Mucosa of descending colon (tissue), 3 donors: ENCODE data around the gene NAE1. TPM values are rescaled to one million over a fixed set of nuclear protein-coding genes. Genes with fewer than 3 reads are reported as not detected.
A peak's percentile ranks its signal among the peaks of the same experiment; 100 is the strongest.
"Not testable (repeated sequence)": the region's sequence is repeated elsewhere in the genome, so short reads cannot be mapped to it uniquely, and the experiment has no call there.

ENCODE experiments used
- ATAC-seq: fragments of 200-7000 bp; cut with Tn5 transposase; one replicate; pipeline ENCODE4 v1.9.1; 2020; ENCODE audit warnings: mild to moderate bottlenecking, moderate library complexity
- DNase-seq, 3 donors: peaks; one replicate each; pipeline ENCODE4 v3.0.0-alpha.2; 2020
- H3K36me3 ChIP-seq: fragments of 200-600 bp; one replicate; pipeline ENCODE4 v1.8.0; 2021; ENCODE audit warnings: low read depth, mild to moderate bottlenecking
- H3K4me1 ChIP-seq: fragments of 200-600 bp; one replicate; pipeline ENCODE4 v1.8.0; 2021; ENCODE audit warnings: low read depth, mild to moderate bottlenecking
- H3K4me3 ChIP-seq: fragments of 200-600 bp; one replicate; pipeline ENCODE4 v1.8.0; 2021; ENCODE audit warnings: mild to moderate bottlenecking
- H3K9me3 ChIP-seq: fragments of 200-600 bp; one replicate; pipeline ENCODE4 v1.8.0; 2021; ENCODE audit warnings: mild to moderate bottlenecking
- intact Hi-C, 2 donors: fragments of 100-400 bp; cut with DNase I in 1 of 2; cut with micrococcal nuclease in 1 of 2; formaldehyde crosslinking; loops; one replicate each; pipeline versions ENCODE4 v1.11.0 to v1.11.1; 2022; cut with DNase I, micrococcal nuclease
- total RNA-seq, 3 donors: library from RNA; stranded (reverse); fragmentation: NEBNext Ultra II Directional in 2 of 3; extraction: Animal tissue kit (Norgen Biotek cat#: 25700) in 2 of 3; gene quantifications; one replicate each; pipeline versions ENCODE4 v1.2.1 to v1.2.4, GENCODE V29; 2021 to 2023
- TF ChIP-seq, protein P1 (sequence below): fragments of 200-600 bp; IDR thresholded peaks from one replicate; pipeline ENCODE4 v1.8.0; 2022; ENCODE audit warnings: antibody characterized with exemption, mild to moderate bottlenecking
- donor health status: DM: no; HTN: no; CAD: no; lungs with moderate emphysema.
- donor health status: DM: no; HTN: no; CAD: no.
- donor health status: DM: no; HTN: yes; CAD: no.

Gene NAE1
- total RNA-seq, 3 donors from 2014 or later = 48.4 to 52.9 (median 50.8) TPM

- peak; percentile 20 for ATAC-seq
- Histone ChIP-seq H3K9me3 (no peaks in the 10 kb centered on the region), H3K4me3 (no peak overlapping the region), H3K36me3 (no peaks in the 10 kb centered on the region), H3K4me1 (peaks cover 8% of the 10 kb centered on the region)
- intact Hi-C loops = no loop called here
- TF ChIP-seq, protein P1, sequence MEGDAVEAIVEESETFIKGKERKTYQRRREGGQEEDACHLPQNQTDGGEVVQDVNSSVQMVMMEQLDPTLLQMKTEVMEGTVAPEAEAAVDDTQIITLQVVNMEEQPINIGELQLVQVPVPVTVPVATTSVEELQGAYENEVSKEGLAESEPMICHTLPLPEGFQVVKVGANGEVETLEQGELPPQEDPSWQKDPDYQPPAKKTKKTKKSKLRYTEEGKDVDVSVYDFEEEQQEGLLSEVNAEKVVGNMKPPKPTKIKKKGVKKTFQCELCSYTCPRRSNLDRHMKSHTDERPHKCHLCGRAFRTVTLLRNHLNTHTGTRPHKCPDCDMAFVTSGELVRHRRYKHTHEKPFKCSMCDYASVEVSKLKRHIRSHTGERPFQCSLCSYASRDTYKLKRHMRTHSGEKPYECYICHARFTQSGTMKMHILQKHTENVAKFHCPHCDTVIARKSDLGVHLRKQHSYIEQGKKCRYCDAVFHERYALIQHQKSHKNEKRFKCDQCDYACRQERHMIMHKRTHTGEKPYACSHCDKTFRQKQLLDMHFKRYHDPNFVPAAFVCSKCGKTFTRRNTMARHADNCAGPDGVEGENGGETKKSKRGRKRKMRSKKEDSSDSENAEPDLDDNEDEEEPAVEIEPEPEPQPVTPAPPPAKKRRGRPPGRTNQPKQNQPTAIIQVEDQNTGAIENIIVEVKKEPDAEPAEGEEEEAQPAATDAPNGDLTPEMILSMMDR = no peak
- no peak for DNase-seq
Observed at GRCh38 chr16:66872559-66872942, 41.8 kb upstream of the NAE1 start.

GRCh38 chr16:66871840-66872239, 41.1 kb upstream of the NAE1 start:
- intact Hi-C loops = no loop called here
- peak; percentile 76 to 85 (median 80) for DNase-seq

GRCh38 chr16:66871363-66871762, 40.6 kb upstream of the NAE1 start:
- intact Hi-C loops, H3K9me3 ChIP-seq, H3K4me1 ChIP-seq, H3K36me3 ChIP-seq, H3K4me3 ChIP-seq: not testable (repeated sequence)
- DNase-seq (peak in 2 of 3 donors; percentile 25 to 37), ATAC-seq (peak; percentile 22)

More at GRCh38 chr16:66871840-66872239, 41.1 kb upstream of the NAE1 start:
- TF ChIP-seq, protein P1 = no peak
- no peaks in the 10 kb centered on the region for H3K36me3 ChIP-seq
- peaks cover 8% of the 10 kb centered on the region for H3K4me1 ChIP-seq
- peak; percentile 82 for ATAC-seq
- H3K4me3 ChIP-seq = no peak overlapping the region
- no peaks in the 10 kb centered on the region for H3K9me3 ChIP-seq

- TF ChIP-seq, protein P1 = no peak
- ATAC-seq (no peak), DNase-seq (peak in 1 of 3 donors; percentile 27)
- H3K4me1 ChIP-seq = peaks cover 8% of the 10 kb centered on the region
- no peaks in the 10 kb centered on the region for H3K9me3 ChIP-seq
- intact Hi-C loops = loop anchor here in 1 of 2 donors (5.0 kb wide), 1 partner anchor 462 kb away; no protein-coding TSS in a partner anchor
- no peak overlapping the region for H3K4me3 ChIP-seq
- no peaks in the 10 kb centered on the region for H3K36me3 ChIP-seq
Observed at GRCh38 chr16:66869424-66869823, 38.6 kb upstream of the NAE1 start.

GRCh38 chr16:66863707-66864106, 32.9 kb upstream of the NAE1 start:
- Histone ChIP-seq H3K4me3 (no peak overlapping the region), H3K36me3 (no peaks in the 10 kb centered on the region), H3K9me3 (no peaks in the 10 kb centered on the region), H3K4me1 (no peaks in the 10 kb centered on the region)
- intact Hi-C loops = no loop called here
- DNase-seq (no peak), ATAC-seq (no peak)
- TF ChIP-seq, protein P1 = no peak

GRCh38 chr16:66862023-66862520, 31.3 kb upstream of the NAE1 start:
- Histone ChIP-seq H3K36me3 (no peaks in the 10 kb centered on the region), H3K4me3 (no peak overlapping the region), H3K9me3 (no peaks in the 10 kb centered on the region), H3K4me1 (no peaks in the 10 kb centered on the region)
- ATAC-seq = no peak
- DNase-seq = peak in 1 of 3 donors; percentile 25
- TF ChIP-seq, protein P1 = no peak
- intact Hi-C loops = no loop called here
